ENCODE data around the gene CCDC187.

CCDC187 gene

DNA sequence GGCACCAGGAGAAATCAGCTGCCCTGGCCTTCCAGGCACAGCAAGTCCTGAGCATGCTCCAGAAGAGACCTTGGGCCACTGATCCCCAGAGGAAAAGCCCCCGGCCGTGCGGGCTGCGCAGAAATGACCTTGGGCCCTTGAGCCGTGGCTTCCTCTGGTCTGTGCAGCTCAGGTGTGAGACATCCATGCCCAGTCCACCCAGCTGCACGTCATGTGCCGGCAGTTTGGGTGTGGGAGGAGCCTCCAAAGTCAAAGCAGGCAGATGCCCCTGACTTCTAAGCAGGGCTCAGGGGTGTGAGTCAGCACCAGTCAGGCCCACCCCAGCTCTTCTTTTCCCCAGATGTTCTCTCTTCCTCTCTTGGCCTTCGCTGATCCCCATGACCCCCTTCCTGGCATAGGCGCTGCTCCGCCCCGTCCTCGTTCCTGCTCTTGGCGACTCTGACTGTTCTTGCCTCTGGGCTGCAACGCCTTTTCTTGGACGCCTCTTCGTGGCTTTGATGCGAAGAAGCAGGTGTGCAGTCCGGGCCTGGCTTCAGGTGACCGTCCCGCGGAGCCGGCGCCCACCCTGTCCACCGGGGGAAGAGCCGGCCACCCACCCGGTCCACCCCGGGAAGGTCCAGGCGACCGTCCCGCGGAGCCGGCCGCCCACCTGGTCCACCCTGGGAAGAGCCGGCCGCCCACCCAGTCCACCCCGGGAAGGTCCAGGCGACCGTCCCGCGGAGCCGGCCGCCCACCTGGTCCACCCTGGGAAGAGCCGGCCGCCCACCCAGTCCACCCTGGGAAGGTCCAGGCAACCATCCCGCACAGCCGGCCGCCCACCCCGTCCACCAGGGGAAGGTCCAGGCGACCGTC, 52.4 kb downstream of the CCDC187 start:
- DNase-seq = no peak

GRCh38 chr9:136250676-136251075, 53.2 kb downstream of the CCDC187 start:
- DNase-seq = no peak

DNA sequence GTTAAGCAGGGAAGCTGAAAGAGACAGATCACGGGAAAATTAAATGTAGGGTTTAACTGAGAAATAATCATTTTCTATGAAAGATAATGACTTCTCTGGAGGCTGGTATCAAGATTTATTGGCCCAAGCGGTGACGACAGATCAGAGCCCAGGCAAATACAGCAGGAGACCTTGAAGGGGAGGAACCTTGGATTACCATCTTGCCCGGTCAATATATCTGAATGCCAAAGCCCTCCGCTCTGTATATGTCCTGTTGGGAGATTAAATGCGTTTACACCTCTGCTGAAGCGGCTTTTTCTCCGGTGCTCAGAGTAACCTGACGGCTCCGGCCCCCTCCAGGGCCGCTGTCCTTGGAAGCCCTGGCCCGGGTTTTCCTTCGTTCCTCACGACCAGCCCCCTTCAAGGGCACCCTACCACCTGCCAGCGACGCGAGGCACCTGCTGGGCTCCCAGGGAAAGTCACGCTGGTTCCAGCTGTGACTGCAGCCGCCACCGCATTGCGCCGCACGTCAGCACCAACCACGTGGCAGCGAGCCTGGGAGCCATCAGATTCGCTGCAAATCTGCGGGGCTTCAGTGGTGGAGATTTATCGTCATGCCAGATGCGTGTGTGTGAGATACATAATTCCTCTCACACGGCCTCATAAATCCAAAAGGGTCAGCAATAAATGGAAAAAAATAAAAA, 53.9 kb downstream of the CCDC187 start:
- no peak for DNase-seq

GRCh38 chr9:136248951-136249876, 54.7 kb downstream of the CCDC187 start:
- DNase-seq = no peak

DNA sequence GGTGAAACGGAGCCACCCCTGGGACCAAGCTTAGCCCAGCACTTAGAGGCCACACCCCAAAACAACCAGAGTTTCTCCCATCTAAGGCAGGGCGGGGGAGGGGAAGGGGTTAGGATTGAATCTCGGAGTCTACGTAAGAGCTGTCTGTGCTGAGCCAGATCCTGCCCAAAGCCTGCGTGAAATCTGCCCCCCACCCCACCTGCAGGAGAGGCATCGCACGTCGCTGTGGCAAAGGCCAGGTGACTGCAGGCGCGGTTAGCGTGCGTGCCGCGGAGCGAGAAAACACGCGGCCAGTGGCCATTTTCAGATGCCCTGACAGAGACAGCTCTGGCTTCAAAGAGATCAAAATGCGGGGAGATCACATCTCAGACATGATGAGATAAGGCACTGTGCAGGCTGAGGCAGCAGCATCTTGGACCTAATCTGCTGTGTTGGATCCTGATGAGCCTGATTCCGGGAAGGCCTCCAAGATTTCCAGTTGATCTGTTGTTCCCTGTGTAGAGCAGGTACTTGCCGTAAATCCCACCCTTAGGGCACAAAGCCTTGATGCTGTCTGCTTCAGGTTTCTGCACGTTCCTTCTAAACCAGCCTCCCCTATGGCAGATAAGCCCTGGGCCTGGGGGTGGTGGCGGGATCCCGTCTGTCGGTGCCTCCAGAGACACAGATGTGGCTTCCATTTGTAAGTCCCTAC, 55.8 kb downstream of the CCDC187 start:
- DNase-seq = no peak

GRCh38 chr9:136247551-136247916, 56.4 kb downstream of the CCDC187 start:
- no peak for DNase-seq

DNA sequence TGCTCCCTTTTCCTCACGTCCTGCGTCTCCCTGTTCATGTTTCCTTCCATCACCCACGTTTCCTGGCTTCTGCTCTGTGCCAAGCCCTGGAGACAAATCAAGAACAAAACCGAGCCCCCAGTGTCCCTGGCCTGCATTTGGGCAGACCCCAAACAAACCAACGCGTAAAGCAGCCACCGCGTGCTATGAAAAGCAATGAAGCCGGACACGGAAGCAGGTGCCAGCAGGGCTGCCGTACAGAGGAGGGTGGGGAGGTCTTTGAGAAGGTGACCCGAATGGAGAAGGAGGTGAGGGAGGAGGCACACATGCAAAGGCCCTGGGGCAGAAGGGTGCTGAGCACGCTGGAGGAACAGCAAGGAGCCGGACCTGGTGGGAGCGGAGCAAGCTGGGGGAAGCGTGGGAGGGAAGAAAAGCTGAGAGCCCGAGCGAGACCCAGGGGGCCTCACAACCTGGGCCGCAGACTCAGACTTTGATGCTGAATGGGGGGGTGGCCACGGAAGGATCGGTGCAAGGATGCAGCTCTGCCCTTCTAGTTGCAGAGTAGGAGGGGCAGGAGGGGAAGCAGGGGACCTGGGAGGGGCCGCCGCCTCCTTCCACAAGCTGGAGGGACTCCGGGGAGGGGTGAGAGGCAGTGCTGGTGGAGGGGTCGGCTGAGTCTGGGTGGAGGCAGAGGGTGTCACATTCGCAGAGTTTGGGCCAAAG, 56.9 kb downstream of the CCDC187 start:
- no peak for DNase-seq

DNA sequence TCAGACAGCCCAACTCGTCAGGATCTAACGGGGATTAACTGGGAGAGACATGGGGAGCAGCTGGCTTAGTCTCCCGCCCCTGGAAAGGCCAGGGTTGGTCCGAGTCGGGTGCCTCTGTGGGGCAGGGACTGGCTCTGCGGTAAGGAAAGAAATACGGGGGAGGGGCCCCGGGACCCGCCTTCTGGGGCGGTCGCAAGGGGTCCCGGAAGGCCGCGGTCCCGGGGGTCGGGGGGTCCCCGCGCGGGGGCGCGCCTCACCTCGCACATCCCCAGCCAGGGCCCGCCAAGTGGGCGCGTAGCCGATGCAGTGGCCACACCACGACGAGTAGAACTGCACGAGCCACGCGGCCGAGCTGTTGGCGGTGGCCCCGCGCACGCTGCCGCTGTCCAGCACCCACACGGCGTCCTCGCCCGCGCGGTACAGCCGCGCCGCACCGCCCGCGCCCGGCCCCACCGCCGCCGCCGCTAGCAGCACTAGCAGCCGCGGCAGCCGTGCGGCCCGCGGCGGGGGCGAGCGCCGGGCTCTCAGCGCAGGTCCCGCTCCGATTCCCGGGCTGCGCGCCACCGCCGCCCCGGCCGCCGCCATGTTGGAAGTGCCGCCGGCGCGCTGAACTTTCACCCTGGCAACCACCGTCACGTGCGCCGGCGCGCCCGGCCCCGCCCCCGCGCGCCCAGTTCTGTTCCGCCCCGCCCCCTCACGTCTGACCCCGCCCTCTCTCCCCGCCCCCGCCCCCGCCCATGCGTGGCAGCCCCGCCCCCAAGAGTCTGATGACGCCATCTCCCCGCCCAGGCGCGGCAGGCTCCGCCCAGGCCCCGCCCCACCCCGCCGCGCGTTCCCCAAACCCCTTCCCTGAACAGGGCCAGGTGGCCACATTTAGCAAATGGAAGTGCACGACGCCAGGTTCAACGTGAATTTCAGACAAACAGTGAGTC, 58.4 kb downstream of the CCDC187 start, which contains the start of gene QSOX2:
Gene QSOX2, minus strand, starts transcription at position 594 of the 932 bp plus-strand sequence. Its CDS starts 9 bp downstream, at position 585.
- DNase-seq = peak; percentile 82

DNA sequence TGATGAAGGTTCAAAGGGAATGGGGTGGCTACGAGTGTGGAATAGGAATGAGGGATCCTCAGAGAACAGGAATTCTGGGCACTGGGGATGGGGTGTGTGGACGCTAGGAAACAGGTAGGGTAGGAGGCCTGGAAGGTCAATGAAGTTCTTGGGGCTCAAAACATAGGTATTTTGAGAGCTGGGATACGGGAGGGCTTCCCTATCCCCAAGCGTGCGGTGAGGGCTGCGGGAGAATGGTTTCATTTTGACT, 59.0 kb downstream of the CCDC187 start:
- no peak for DNase-seq

GRCh38 chr9:136244122-136244968, 59.5 kb downstream of the CCDC187 start:
- DNase-seq = no peak

GRCh38 chr9:136243631-136244030, 60.3 kb downstream of the CCDC187 start:
- DNase-seq = no peak

DNA sequence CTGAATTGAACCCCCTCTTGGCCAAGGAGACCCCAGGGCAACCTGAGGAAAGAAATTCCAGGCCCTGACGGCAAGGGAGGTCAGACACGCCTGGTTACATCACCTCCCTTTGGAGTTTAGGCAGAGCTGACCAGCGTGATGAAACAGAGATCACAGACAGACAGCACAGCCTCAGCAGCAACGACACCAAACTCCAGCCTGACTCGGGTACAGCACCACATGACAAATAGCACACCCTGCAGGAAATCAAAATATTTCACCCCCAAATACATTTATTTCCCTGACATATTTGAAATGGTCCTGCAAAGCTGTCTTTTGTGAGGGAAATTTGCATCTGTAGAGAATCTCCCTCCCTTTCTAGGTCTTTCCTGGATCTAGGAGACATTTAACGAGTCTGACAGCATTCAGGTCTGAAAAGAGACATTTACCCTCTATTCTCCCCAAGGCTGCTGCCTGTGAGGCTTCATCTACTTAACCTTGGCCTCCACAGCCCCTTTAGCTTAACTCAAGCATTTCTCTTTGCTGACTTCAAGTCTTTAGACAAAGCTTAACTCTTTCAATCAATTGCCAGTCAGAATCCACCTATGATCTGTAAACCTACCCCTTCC, 60.9 kb downstream of the CCDC187 start:
- DNase-seq = no peak

- no peak for DNase-seq
Measured at GRCh38 chr9:136242248-136242647, 61.6 kb downstream of the CCDC187 start.

- DNase-seq = no peak
Measured at GRCh38 chr9:136241542-136241941, 62.4 kb downstream of the CCDC187 start.

- DNase-seq = no peak
Measured at GRCh38 chr9:136240941-136241340, 63.0 kb downstream of the CCDC187 start.

DNA sequence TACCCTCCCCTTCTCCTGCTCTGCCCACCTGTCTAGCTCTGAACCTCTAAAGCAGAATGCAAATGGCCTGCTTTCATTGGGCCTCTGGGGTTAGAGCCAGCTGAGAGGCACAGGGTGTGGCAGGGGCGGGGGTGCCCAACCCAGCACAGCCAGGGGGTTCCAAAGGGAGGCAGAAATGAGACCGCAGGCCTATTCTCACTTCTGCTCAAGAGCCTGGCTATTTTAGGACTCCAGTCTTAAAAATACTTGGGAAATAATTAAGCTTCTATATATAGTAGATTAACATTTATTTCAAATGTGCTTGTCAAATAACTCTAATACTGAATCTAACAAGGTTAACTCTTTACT, 63.9 kb downstream of the CCDC187 start:
- no peak for DNase-seq

DNA sequence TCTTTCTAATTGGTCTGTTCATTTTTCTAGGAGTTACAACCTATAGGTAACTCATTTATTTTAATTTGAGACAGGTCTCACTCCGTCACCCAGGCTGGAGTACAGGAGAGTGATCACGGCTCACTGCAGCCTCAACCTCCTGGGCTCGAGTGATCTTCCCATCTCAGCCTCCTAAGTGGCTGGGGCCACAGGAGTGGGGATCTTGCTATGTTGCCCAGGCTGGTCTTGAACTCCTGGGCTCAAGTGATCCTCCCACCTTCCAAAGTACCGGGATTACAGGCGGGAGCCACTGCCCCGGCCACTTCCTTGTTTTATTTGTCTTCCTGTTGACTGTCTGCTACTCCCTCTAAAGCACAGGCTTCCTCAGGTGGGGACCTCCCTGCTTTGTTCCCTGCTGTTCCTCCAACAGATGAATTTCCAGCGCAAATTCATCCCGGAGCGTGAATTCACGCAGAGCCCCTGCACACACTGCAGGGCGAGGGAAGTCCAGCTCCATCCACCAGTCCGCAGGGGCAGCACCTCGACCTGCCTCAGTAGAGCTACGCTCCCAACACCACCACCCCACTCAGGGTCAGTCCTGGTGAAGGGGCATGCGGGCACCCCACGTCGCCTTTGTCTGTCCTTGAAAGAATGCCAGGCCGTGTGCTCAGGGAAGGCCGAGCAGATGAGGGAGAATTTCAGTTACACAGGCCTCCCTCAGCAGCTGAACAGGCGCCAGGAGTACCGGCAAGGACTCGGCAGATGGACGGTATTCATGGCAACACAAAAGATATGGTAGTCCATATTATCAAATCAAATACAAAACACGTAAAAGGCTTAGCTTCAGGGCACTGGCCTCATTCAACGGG, 64.5 kb downstream of the CCDC187 start:
- DNase-seq = no peak

- no peak for DNase-seq
Measured at GRCh38 chr9:136238342-136238732, 65.6 kb downstream of the CCDC187 start.
